HG03575 (cell line): ENCODE data around the gene GRID1.
"Not testable (repeated sequence)": the region's sequence is repeated elsewhere in the genome, so short reads cannot be mapped to it uniquely, and the experiment has no call there.

Experiments
- ATAC-seq: cut with Tn5 transposase; IDR thresholded peaks from one replicate; pipeline ENCODE4 v1.9.1; 2021; ENCODE audit not compliant: unreplicated experiment, insufficient number of reproducible peaks, low FRiP score; ENCODE audit errors: extremely low read depth

Gene GRID1

GRCh38 chr10:86191686-86192085 is 174.9 kb downstream of the GRID1 start:
- ATAC-seq, result no peak

DNA sequence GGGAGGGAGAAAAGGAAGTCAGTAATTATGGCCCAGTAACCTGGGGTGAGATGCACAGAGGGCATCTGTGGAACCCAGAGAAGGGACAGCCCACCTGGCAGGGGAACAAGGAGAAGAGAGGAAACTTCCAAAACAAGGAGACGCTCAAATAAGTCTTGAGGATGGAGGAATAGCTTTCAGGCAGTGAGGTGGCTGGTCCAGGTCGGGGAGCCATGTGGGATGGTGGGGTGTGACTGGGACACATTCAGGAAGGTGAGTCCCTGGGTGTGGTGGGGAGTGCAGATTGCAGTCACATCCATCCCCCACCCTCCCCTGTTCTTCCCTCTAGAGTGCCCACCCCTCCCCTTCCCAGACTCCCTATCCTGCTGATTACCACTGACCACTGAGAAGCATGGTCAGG is 175.4 kb downstream of the GRID1 start:
- ATAC-seq, result no peak

GRCh38 chr10:86190291-86190690 is 176.3 kb downstream of the GRID1 start:
- ATAC-seq, result no peak

GRCh38 chr10:86189891-86190290 is 176.7 kb downstream of the GRID1 start:
- no peak for ATAC-seq

- ATAC-seq, result no peak
Measured at GRCh38 chr10:86188796-86189558, 177.6 kb downstream of the GRID1 start.

GRCh38 chr10:86188326-86188725 is 178.3 kb downstream of the GRID1 start:
- ATAC-seq, result no peak

GRCh38 chr10:86187499-86188239 is 178.9 kb downstream of the GRID1 start:
- ATAC-seq, result no peak

- ATAC-seq, result no peak
Measured at GRCh38 chr10:86186633-86187032, 180.0 kb downstream of the GRID1 start.

DNA sequence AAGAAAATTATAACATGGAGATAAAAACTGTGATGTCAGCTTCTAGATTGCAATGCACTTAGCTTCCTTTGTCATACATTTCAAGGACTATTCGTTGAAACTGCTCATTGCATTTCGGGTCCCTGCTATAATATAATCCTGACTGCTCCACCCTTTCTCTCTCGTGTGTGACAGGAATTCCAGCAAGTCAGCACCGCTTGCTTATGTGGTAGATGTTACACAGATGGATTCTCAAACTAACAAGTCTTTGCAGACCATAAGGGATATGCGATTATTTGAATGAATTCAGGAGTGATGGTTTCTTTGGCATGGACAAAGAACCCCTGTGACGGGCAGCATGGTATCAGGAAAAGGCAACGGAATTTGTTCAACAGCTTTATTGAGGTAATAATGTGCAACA is 184.0 kb downstream of the GRID1 start:
- ATAC-seq, result no peak

DNA sequence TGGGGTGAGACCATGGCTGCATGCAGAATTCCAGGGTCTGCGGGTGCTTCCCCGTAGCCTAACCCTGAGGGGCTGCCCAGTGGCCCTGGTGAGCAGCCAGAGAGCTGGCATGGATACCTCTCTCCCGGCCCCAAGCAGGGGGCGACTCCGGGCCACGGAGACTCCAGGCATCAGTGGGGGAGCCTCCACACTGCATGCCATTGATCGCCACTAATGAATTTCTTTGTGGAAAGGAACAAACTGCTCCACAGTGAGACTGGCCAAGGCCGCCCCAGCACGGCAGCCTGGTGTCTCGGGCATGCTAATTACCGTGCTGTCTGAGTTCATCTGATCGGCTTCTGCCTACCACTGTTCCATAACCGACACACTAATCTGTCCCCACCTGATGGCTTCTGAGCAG is 184.4 kb downstream of the GRID1 start:
- ATAC-seq, result no peak

DNA sequence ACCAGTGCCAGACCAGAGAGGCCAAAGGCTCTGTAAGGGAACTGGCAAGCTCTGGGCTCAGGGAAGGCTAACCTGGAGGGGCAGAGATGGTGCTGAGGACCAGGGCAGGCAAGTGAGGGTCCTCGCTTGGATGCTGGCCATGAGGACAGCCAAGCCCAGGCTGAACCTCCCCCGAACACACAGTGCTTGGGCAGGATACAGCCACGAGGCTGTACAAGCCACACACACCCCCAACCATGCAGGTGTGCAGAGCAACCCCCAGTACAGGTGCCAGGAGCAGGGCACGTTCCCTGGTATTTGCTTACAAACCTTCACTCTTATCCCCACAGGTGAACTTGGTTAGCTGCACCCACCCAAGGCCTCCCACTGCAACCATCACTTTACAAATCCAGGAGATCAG is 185.7 kb downstream of the GRID1 start:
- no peak for ATAC-seq

DNA sequence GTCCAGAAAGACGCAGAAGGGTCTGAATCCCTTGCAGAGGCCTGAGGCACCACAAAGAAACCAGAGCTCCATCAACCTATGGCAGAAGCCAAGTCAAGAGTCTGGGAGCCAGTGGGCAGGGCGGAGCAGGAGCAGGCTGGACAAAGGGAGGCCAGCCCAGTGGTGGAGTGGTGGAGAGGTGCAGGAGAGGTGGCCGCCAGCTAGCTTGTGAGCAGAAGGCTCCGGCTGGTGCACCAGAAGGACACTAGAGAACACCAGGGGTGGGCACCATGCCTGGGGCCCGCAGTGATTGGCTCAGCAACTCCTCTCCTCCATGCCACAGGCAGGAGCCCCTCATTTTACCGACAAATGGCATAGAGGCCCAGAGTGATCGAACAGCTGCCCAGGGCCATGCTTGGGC is 186.6 kb downstream of the GRID1 start:
- ATAC-seq, result no peak

GRCh38 chr10:86179153-86179524 is 187.5 kb downstream of the GRID1 start:
- ATAC-seq, result no peak

DNA sequence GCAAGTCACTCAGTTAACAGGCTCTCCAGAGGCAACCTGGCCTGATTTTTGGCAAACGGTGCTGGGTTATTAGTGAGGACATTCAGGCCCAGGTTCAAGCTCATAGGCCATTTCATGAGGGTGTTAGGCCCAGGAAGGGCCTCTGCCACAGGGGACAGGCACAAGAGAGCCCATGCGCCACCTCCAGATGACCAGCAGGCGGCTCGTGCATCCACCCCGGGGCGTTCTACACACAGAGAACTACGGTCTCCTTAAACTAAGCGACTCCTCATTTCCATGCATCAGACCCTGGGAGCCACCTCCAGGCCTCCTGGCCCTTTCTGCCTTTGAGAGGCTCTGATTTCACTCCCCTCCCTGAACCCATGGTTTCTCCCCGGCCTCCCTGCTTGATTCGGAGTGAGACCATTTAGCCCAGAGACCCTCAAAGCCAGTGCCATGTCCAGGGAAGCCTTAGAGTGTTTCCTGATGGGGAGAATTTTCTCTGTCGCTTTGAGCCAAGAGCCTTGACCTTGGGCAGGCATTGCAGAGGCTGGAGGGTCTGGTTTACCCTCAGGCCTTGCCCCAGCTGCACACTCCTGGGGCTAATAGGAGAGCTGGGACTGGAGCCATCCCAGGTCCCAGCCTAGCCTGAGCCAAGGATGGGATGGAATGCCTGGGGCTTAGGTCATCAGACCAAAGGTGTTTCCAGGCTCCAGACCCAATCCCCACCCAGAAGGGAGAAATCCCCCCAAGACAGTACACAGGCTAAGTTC is 188.0 kb downstream of the GRID1 start:
- ATAC-seq, result no peak

GRCh38 chr10:86177537-86178155 is 188.9 kb downstream of the GRID1 start:
- ATAC-seq, result no peak

- no peak for ATAC-seq
Measured at GRCh38 chr10:86176850-86177536, 189.6 kb downstream of the GRID1 start.

DNA sequence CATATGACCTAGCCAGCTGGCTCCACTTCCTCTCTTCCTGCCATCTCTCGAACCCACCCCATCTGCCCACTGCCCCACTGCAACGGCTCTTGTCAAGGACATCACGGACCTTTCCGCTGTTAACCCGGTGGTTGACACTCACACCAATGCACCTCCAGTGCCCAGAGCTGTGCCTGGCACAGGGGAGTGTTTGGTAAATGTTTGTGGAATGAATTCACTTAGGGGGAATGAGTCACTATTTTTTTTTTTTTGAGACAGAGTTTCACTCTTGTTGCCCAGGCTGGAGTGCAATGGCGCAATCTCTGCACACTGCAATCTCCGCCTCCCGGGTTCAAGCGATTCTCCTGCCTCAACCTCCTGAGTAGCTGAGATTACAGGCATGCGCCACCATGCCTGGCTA is 191.1 kb downstream of the GRID1 start:
- not testable (repeated sequence) for ATAC-seq

GRCh38 chr10:86172301-86172700 is 194.3 kb downstream of the GRID1 start:
- ATAC-seq, result no peak
